D721Med (cell line): ENCODE results near the gene CHRM3.
A peak's percentile ranks its signal among the peaks of the same experiment; 100 is the strongest.

Experiments used
- DNase-seq: peaks from one replicate; pipeline ENCODE4 v3.0.0; 2011; ENCODE audit warnings: low spot score; ENCODE audit not compliant: insufficient read length
- FAIRE-seq: peaks from 2 replicates; lab custom pipeline; 2011; peaks lifted over from hg19 to GRCh38; lab: Jason Lieb, UNC
- CTCF ChIP-seq: IDR thresholded peaks from 2 replicates; pipeline ENCODE4 v1.5.1; 2012; ENCODE audit warnings: mild to moderate bottlenecking, control low read depth; ENCODE audit not compliant: insufficient read depth; ENCODE audit errors: missing control alignments

The CHRM3 gene

GRCh38 chr1:239394107-239394506 is 7.7 kb downstream of the CHRM3 start:
- FAIRE-seq (peak; percentile 56), DNase-seq (no peak)
- TF ChIP-seq CTCF: no peak

GRCh38 chr1:239413916-239414315 is 27.5 kb downstream of the CHRM3 start:
- TF ChIP-seq CTCF: no peak
- peak; percentile 69 for FAIRE-seq

GRCh38 chr1:239417221-239417620 is 30.9 kb downstream of the CHRM3 start:
- TF ChIP-seq CTCF: no peak
- DNase-seq (no peak), FAIRE-seq (no peak)

More at GRCh38 chr1:239413916-239414315, 27.5 kb downstream of the CHRM3 start:
- no peak for DNase-seq

GRCh38 chr1:239417986-239418640 is 31.7 kb downstream of the CHRM3 start:
- no peak for TF ChIP-seq CTCF
- DNase-seq: no peak
- no peak for FAIRE-seq

GRCh38 chr1:239418681-239419080 is 32.3 kb downstream of the CHRM3 start:
- no peak for TF ChIP-seq CTCF
- DNase-seq (no peak), FAIRE-seq (peak; percentile 61)

GRCh38 chr1:239421811-239422210 is 35.4 kb downstream of the CHRM3 start:
- DNase-seq: no peak
- no peak for FAIRE-seq
- no peak for TF ChIP-seq CTCF

- DNase-seq: no peak
- peak; percentile 6 for FAIRE-seq
These were observed 36.5 kb downstream of the CHRM3 start for GRCh38 chr1:239422818-239423217.

More at GRCh38 chr1:239422818-239423217, 36.5 kb downstream of the CHRM3 start:
- no peak for TF ChIP-seq CTCF
